Measurements from ENCODE around the gene COL6A2. TPM values are rescaled to one million over a fixed set of nuclear protein-coding genes. Genes with fewer than 3 reads are reported as not detected.
A peak's percentile ranks its signal among the peaks of the same experiment; 100 is the strongest.

The COL6A2 gene
- total RNA-seq, 1 donor from 2014 or later: 227 TPM

DNA sequence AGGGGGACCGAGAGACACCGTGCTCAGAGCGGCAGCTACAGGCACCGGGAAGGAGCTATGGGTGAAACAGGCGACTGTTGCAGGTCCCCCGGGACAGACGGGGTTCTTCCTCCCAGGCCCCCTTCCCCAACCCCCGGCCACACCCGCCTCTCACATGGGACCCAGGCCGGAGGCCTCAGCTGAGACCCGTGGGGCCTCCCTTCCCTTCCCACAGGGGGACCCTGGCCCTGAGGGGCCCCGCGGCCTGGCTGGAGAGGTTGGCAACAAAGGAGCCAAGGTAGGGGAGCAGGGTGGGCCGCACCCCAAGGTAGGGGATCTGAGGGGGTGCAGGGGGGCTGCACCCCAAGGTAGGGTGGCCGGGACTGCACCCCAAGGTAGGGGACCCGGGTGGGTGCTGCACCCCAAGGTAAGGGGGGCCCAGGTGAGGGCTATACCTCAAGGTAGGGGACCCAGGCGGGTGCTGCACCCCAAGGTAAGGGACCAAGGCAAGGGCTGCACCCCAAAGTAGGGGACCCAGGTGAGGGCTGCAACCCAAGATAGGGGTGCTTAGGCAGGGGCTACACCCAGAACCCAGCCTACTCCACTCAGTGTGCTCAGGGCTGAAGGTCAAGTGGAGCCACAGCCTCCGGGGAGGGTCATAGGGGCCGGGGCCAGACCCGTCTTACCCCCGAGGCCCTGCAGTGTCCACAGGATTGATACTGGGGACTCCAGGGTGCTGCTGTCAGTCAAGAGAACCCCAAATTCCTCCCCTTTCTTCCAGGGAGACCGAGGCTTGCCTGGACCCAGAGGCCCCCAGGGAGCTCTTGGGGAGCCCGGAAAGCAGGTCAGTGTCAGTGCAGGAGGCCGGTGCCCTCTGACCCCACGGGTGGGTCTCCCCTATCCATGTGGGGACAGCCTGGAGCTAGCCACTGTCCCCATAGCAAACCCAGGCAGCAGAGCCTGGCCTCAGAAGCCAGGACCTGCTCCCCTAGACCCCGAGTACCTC, 22.7 kb downstream of the COL6A2 start:
- no peaks in the 10 kb centered on the region for H3K4me1 ChIP-seq
- no peaks in the 10 kb centered on the region for H3K27me3 ChIP-seq (ENCODE audit: low read depth)
- H3K9me3 ChIP-seq: no peaks in the 10 kb centered on the region
- no peak overlapping the region for H3K4me3 ChIP-seq
- no peak overlapping the region for H3K27ac ChIP-seq
- ATAC-seq: no peak
- intact Hi-C loops (cut with DNase I): no loop called here
- TF ChIP-seq, protein P1, sequence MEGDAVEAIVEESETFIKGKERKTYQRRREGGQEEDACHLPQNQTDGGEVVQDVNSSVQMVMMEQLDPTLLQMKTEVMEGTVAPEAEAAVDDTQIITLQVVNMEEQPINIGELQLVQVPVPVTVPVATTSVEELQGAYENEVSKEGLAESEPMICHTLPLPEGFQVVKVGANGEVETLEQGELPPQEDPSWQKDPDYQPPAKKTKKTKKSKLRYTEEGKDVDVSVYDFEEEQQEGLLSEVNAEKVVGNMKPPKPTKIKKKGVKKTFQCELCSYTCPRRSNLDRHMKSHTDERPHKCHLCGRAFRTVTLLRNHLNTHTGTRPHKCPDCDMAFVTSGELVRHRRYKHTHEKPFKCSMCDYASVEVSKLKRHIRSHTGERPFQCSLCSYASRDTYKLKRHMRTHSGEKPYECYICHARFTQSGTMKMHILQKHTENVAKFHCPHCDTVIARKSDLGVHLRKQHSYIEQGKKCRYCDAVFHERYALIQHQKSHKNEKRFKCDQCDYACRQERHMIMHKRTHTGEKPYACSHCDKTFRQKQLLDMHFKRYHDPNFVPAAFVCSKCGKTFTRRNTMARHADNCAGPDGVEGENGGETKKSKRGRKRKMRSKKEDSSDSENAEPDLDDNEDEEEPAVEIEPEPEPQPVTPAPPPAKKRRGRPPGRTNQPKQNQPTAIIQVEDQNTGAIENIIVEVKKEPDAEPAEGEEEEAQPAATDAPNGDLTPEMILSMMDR (IDR thresholded peaks at IDR 0.05): no peak
- peaks cover 71% of the 10 kb centered on the region for H3K36me3 ChIP-seq
- DNase-seq: peak; percentile 33

DNA sequence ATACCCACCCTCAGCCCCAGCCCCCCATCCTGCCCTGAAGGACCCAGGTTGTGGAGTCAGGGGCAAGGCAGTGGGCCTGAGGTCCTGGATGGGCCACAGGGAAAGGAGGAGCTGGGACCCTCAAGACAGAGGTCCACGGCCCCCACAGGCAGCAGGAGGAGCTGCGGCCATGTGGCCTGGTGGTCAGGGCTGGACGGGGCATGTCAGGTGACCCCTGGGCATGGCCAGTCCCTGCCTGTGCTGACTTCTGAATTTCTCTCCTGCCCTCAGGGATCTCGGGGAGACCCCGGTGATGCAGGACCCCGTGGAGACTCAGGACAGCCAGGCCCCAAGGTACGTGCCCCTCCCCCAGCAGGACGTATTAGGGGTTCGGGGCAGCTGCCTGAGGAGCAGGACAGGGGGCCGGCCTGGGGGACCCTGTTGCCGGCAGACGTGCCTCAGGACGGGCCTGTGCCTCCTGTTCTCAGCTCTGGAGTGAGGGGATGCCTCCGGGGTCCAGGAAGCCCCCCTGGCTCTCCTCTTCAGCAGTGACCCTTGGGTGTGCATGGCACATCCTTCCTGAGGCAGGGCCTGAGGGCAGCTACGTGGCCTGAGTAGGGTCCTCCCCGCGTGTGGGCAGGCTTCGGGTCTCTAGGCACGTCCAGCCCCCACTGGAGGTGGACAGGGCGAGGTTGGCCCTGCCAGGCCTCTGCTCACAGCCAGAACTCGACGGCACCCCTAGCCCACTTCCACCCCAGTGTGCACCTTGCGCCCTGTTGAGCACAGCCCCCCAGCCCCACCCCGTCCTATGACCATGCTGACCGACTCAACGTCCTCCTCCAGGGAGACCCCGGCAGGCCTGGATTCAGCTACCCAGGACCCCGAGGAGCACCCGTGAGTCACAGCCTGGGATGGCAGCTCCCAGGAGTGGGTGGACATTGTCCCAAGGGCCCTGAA, 23.6 kb downstream of the COL6A2 start:
- H3K27me3 ChIP-seq (ENCODE audit: low read depth): no peaks in the 10 kb centered on the region
- peaks cover 61% of the 10 kb centered on the region for H3K36me3 ChIP-seq
- H3K27ac ChIP-seq: no peak overlapping the region
- H3K9me3 ChIP-seq: no peaks in the 10 kb centered on the region
- ATAC-seq (no peak), DNase-seq (peak; percentile 43)
- TF ChIP-seq, protein P1 (IDR thresholded peaks at IDR 0.05): no peak
- intact Hi-C loops (cut with DNase I): no loop called here
- no peaks in the 10 kb centered on the region for H3K4me1 ChIP-seq
- H3K4me3 ChIP-seq: no peak overlapping the region

DNA sequence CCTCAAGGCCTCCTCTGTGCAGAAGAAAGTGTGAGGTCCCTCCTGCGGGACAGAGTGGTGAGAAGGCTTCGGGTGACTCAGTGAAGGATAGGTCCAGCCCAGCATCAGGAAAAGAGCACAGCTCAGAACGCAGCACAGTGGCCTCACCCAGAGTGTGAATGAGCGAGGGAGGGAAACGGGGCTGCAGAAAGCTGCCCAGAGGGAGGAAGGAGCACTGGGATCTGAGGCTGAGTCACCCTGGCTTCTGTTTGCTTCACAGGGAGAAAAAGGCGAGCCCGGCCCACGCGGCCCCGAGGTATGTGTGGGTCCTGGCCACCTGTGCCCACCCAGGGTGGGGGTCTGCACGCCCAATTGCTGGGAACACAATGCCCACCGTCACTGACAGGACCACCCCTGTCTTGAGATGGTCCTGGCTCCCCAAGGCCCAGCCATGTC, 24.3 kb downstream of the COL6A2 start:
- TF ChIP-seq, protein P1 (IDR thresholded peaks at IDR 0.05): no peak
- Histone ChIP-seq H3K4me1 (no peaks in the 10 kb centered on the region), H3K9me3 (no peaks in the 10 kb centered on the region), H3K27ac (no peak overlapping the region), H3K36me3 (peaks cover 54% of the 10 kb centered on the region), H3K4me3 (no peak overlapping the region), H3K27me3 (ENCODE audit: low read depth) (no peaks in the 10 kb centered on the region)
- intact Hi-C loops (cut with DNase I): no loop called here
- ATAC-seq (no peak), DNase-seq (peak; percentile 39)

DNA sequence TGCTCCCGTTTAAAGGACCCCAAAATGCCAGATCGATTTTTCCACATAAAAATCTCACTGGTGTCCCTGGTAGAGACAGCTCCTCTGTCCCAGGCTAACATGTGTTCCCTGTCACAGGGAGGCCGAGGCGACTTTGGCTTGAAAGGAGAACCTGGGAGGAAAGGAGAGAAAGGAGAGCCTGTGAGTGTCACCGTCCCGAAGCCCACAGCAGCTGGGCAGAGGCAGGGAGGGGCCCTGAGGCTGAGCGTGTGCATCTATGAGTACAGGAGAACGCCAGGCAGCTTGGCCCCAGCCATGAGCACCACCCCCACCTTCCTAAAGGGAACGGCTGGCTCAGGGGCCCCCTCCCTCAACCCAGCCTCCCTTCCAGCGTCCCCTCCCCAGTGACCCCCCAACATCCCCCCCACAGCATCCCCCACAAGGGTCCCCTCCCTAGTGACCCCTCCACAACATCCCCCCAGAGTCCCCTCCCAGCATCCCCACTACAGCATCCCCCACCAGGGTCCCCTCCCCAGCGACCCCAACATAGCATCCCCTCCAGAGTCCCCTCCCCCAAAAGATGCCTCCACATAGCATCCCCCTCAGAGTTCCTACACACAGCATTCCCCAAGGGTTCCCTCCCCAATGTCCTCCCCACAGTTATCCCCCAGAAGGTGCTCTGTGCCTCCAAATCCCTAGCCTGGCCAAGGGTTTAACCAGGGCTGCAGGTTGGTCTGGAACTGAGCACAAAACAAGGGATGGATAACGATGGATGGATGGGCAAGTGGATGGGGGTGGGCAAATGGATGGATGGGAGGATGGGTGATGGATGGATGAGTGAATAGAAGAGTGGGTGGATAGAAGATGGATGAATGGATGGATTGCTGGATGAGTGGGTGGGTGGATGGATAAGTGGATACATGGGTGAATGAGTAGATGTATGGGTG, 25.1 kb downstream of the COL6A2 start:
- intact Hi-C loops (cut with DNase I): no loop called here
- TF ChIP-seq, protein P1 (IDR thresholded peaks at IDR 0.05): no peak
- Histone ChIP-seq H3K4me3 (no peak overlapping the region), H3K4me1 (no peaks in the 10 kb centered on the region), H3K36me3 (peaks cover 46% of the 10 kb centered on the region), H3K27me3 (ENCODE audit: low read depth) (no peaks in the 10 kb centered on the region), H3K9me3 (no peaks in the 10 kb centered on the region), H3K27ac (no peak overlapping the region)
- ATAC-seq (no peak), DNase-seq (peak; percentile 28)
